ENCODE results near the gene ITGAD.

The ITGAD gene

DNA sequence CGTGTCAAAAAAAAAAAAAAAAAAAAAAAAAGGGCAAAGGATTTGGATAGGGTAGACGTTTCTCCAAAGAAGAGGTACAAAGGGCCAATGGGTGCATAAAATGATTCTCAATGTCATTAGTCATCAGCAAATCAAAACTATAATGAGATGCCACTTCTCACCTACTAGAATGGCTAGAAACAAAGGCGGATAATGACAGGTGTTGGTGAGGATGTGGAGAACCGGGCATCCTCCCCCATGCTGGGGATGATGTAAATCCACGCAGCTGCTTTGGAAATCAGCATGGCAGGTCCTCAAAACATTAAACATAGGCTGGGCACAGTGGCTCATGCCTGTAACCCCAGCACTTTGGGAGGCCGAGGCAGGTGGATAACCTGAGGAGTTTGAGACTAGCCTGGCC is 28.7 kb upstream of the ITGAD start:
- no peak for DNase-seq (ENCODE audit: extremely low spot score)
- ChIA-PET CTCF (no interaction called here), POLR2A (no interaction called here)
- TF ChIP-seq, protein P1, sequence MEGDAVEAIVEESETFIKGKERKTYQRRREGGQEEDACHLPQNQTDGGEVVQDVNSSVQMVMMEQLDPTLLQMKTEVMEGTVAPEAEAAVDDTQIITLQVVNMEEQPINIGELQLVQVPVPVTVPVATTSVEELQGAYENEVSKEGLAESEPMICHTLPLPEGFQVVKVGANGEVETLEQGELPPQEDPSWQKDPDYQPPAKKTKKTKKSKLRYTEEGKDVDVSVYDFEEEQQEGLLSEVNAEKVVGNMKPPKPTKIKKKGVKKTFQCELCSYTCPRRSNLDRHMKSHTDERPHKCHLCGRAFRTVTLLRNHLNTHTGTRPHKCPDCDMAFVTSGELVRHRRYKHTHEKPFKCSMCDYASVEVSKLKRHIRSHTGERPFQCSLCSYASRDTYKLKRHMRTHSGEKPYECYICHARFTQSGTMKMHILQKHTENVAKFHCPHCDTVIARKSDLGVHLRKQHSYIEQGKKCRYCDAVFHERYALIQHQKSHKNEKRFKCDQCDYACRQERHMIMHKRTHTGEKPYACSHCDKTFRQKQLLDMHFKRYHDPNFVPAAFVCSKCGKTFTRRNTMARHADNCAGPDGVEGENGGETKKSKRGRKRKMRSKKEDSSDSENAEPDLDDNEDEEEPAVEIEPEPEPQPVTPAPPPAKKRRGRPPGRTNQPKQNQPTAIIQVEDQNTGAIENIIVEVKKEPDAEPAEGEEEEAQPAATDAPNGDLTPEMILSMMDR (IDR thresholded peaks at IDR 0.05; ENCODE audit: control extremely low read depth, extremely low read depth, low read depth, missing control alignments): no peak

DNA sequence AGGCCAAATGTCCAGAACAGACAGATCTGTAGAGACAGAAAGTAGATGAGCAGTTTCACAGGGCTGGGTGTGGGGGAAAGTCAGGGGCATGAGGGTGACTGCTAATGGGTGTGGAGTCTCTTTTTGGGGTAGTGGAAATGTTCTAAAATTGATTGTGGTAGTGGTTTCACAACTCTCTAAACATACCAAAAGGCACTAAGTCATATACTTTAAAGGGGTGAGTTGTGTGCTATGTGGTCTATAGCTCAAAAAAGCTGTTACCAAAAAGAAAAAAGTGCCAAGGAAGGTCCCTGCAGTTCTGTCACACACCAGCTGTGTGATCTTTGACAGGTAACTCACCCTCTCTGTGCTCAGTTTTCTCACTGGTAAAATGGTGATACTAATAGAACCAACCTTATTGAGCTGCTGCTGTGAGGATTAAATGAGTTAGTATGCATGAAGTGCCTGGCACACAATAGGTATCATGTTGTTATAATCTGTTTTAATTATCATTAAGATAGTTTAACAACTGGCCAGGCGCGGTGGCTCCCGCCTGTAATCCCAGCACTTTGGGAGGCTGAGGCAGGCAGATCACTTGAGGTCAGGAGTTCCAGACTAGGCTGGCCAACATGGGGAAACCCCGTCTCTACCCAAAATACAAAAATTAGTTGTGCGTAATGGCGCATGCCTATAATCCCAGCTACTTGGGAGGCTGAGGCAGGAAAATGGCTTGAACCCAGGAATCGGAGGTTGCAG is 27.8 kb upstream of the ITGAD start:
- POLR2A ChIA-PET: no interaction called here
- TF ChIP-seq, protein P1 (IDR thresholded peaks at IDR 0.05; ENCODE audit: control extremely low read depth, extremely low read depth, low read depth, missing control alignments): no peak
- CTCF ChIA-PET: interaction anchor here (0.7 kb wide), 1 partner anchor 9 kb away, joined by 3 read pairs; no protein-coding TSS in a partner anchor
- DNase-seq (ENCODE audit: extremely low spot score): peak; percentile 57

DNA sequence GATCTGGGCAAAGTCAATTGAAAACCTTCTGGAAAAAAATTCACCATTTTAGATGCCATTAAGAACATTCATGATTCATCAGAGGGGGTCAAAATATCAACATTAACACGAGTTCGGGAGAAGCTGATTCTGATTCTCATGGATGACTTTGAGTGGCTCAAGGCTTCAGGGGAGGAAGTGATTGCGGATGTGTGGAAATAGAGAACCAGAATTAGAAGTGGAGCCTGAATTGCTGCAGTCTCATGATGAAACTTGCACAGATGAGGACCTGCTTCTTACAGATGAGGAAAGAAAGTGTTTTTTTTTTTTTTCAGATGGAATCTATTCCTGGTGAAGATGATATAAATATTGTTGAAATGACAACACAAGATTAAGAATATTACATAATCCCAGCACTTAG is 25.3 kb upstream of the ITGAD start:
- ChIA-PET POLR2A (no interaction called here), CTCF (interaction anchor here (1.3 kb wide), 1 partner anchor 15 kb away, joined by 8 read pairs; no protein-coding TSS in a partner anchor)
- TF ChIP-seq, protein P1 (IDR thresholded peaks at IDR 0.05; ENCODE audit: control extremely low read depth, extremely low read depth, low read depth, missing control alignments): no peak
- DNase-seq (ENCODE audit: extremely low spot score): no peak

DNA sequence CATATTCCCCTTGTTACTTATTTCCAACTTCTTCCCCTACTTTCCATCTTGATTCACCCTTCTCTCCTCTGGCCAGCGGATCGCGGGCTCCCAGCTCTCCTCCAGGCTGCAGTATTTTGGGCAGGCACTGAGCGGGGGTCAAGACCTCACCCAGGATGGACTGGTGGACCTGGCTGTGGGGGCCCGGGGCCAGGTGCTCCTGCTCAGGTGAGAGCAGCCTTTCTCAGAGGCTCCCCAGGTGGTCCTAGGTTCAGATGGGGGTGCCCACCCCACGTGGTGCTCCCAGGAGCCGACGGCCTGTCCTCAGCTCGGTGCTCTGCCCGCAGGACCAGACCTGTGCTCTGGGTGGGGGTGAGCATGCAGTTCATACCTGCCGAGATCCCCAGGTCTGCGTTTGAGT is 22.1 kb upstream of the ITGAD start:
- DNase-seq (ENCODE audit: extremely low spot score): no peak
- ChIA-PET POLR2A (no interaction called here), CTCF (no interaction called here)
- TF ChIP-seq, protein P1 (IDR thresholded peaks at IDR 0.05; ENCODE audit: control extremely low read depth, extremely low read depth, low read depth, missing control alignments): no peak

DNA sequence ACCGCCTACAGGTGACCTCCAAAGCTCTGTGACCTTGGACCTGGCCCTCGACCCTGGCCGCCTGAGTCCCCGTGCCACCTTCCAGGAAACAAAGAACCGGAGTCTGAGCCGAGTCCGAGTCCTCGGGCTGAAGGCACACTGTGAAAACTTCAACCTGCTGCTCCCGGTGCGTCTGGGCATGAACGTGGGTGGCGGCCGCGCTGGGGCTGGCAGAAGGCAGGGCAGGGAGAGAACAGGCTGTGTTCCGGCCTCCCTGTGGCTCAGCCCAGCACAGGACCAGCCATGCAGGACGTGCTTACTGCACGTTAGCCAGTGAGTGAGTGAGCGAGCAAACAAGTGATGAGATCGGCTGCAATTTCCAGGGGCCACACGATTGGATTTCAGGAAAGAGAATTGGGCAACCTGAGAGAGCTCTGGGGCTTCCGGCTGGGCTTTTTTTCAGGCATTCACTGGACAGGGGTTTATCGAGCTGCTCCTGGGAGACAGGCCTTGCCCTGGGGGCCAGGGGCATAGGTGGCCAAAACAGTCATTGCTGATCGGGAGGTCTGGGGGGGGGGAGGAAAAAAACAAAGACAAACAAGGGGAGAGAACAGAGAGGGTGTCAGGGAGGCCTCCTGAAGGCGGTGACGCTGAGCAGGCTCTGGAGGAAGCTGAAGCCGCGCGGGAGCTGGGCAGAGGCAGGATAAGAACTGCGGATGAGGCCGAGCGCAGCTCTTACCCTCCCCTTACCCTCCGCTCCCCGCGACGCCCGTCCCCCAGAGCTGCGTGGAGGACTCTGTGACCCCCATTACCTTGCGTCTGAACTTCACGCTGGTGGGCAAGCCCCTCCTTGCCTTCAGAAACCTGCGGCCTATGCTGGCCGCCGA is 21.3 kb upstream of the ITGAD start:
- DNase-seq (ENCODE audit: extremely low spot score): no peak

DNA sequence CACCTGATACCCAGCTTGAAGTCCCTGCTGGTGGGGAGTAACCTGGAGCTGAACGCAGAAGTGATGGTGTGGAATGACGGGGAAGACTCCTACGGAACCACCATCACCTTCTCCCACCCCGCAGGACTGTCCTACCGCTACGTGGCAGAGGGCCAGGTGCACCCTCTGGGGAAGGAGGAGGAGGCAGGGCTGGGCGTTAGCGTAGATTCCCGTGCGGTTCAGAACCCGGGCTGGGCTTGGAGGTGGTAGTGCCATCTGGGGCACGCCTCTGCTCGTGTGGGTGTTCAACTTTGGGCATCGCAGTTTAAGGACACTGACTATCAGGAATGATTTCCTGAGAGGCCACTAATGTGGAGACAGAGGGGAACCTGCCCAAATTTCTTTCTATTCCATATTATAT is 19.9 kb upstream of the ITGAD start:
- CTCF ChIA-PET: interaction anchor here (0.7 to 1.8 kb wide), 3 partner anchors 9 to 30 kb away, joined by 3 to 8 read pairs (median 3); no protein-coding TSS in a partner anchor
- no peak for DNase-seq (ENCODE audit: extremely low spot score)
- TF ChIP-seq, protein P1 (IDR thresholded peaks at IDR 0.05; ENCODE audit: control extremely low read depth, extremely low read depth, low read depth, missing control alignments): no peak
- POLR2A ChIA-PET: no interaction called here

More for the DNA sequence above, 21.3 kb upstream of the ITGAD start:
- TF ChIP-seq, protein P1 (IDR thresholded peaks at IDR 0.05; ENCODE audit: control extremely low read depth, extremely low read depth, low read depth, missing control alignments): no peak
- POLR2A ChIA-PET: no interaction called here
- CTCF ChIA-PET: interaction anchor here (1.8 kb wide), 1 partner anchor 10 kb away, joined by 8 read pairs; no protein-coding TSS in a partner anchor
